ENCODE measurements around the gene AGGF1. TPM values are rescaled to one million over a fixed set of nuclear protein-coding genes. Genes with fewer than 3 reads are reported as not detected.

Gene AGGF1
- total and polyA plus RNA-seq, 2 experiments from 2014 or later, result 24.4 to 27.5 TPM

Small RNAs within 50 kb of the gene (small RNA-seq; reads per million reads assigned to genes)
- 69.4 reads per million, percentile 99 among the genes with 10 or more reads in this experiment for gene SNORA47 (ENCODE audit: low replicate concordance)

Other genes starting within 250 kb of the AGGF1 start
- 27.1 and 32.1 TPM in 2 replicates for gene F2RL1, start 211.4 kb upstream of the AGGF1 start, total RNA-seq (2014; rRNA removed; shearing (Covaris generic))
- 15.3 and 16.2 TPM in 2 replicates for gene F2RL1, start 211.4 kb upstream of the AGGF1 start, polyA plus RNA-seq (2016; fragmentation: Nextera tagmentation; extraction: Ambion mirVana)
- not detected in 2 replicates for gene S100Z, start 180.4 kb upstream of the AGGF1 start, total RNA-seq (2014; rRNA removed; shearing (Covaris generic))
- not detected in 2 replicates for gene S100Z, start 180.4 kb upstream of the AGGF1 start, polyA plus RNA-seq (2016; fragmentation: Nextera tagmentation; extraction: Ambion mirVana)
- gene CRHBP, start 77.4 kb upstream of the AGGF1 start, total RNA-seq (2014; rRNA removed; shearing (Covaris generic)), result not detected in 2 replicates
- gene CRHBP, start 77.4 kb upstream of the AGGF1 start, polyA plus RNA-seq (2016; fragmentation: Nextera tagmentation; extraction: Ambion mirVana), result not detected in 2 replicates
- 8.0 and 9.3 TPM in 2 replicates for gene ZBED3, start 56.9 kb downstream of the AGGF1 start, total RNA-seq (2014; rRNA removed; shearing (Covaris generic))
- 4.2 and 6.4 TPM in 2 replicates for gene ZBED3, start 56.9 kb downstream of the AGGF1 start, polyA plus RNA-seq (2016; fragmentation: Nextera tagmentation; extraction: Ambion mirVana)
- 0.45 and 0.54 TPM in 2 replicates for gene PDE8B, start 180.3 kb downstream of the AGGF1 start, total RNA-seq (2014; rRNA removed; shearing (Covaris generic))
- gene PDE8B, start 180.3 kb downstream of the AGGF1 start, polyA plus RNA-seq (2016; fragmentation: Nextera tagmentation; extraction: Ambion mirVana), result 0.91 and 1.7 TPM in 2 replicates